HCT116 (cell line): ENCODE measurements around the gene TMPRSS3. TPM values are rescaled to one million over a fixed set of nuclear protein-coding genes. Genes with fewer than 3 reads are reported as not detected.

Source experiments
- ATAC-seq: fragments of 200-7000 bp; cut with Tn5 transposase; 2 replicates; pipeline ENCODE4 v1.9.1; 2020; ENCODE audit warnings: mild to moderate bottlenecking, moderate library complexity
- BruUV-seq: library from RNA; stranded (reverse); fragments of 400-500 nt; replicated peaks from 2 replicates; lab custom pipeline; 2021; lab: Mats Ljungman, UMichigan
- CTCF ChIA-PET: fragments of 300-600 bp; sonication (Branson Sonifier 250); formaldehyde crosslinking; loops from one replicate; lab custom pipeline; 2021; ENCODE audit warnings: antibody characterized with exemption; lab: Charles Lee
- POLR2A ChIA-PET: fragments of 300-600, 350-600 bp; sonication (Branson Sonifier 250); formaldehyde crosslinking; loops from one replicate; lab custom pipeline; 2021; ENCODE audit warnings: antibody characterized with exemption; lab: Charles Lee
- RAD21 ChIA-PET, 2 experiments: fragments of 300-600 bp; sonication (Branson Sonifier 250); formaldehyde crosslinking; loops; one replicate each; lab custom pipeline; 2023; ENCODE audit warnings: low total read pairs in 2 of 2; ENCODE audit not compliant: uncharacterized antibody in 2 of 2, unreplicated experiment in 2 of 2, low non-redundant PET in 1 of 2; lab: Charles Lee
- DNase-seq: peaks from one replicate; pipeline ENCODE4 v3.0.0-alpha.2; 2010; ENCODE audit warnings: low read depth, low spot score
- H2AFZ ChIP-seq: fragments of 200-600 bp; shearing (Covaris generic), sonication (generic); 2 replicates; pipeline ENCODE4 v1.6.1; 2017; ENCODE audit warnings: low read depth, mixed run types, mixed read lengths, antibody characterized with exemption, low read length; ENCODE audit not compliant: poor library complexity, severe bottlenecking
- H3K27ac ChIP-seq: 2 replicates; pipeline ENCODE4 v1.5.1; 2012; ENCODE audit warnings: low read depth, low read length
- H3K27me3 ChIP-seq: fragments of 200-600 bp; sonication (generic); 2 replicates; pipeline ENCODE4 v1.6.1; 2016; ENCODE audit warnings: mixed run types, low read length, mixed read lengths; ENCODE audit not compliant: insufficient read depth
- H3K36me3 ChIP-seq, 2 experiments: fragments of 200-500 bp in 1 of 2; fragments of 200-600 bp in 1 of 2; sonication (Bioruptor generic) in 1 of 2; sonication (generic) in 1 of 2; 2 replicates each; pipeline versions ENCODE4 v1.5.1 to v1.6.1; 2014 to 2016; ENCODE audit warnings: low read length in 2 of 2, inconsistent platforms in 1 of 2, mixed read lengths in 1 of 2, mixed run types in 1 of 2; ENCODE audit not compliant: insufficient read depth in 2 of 2, control insufficient read depth in 1 of 2
- H3K4me1 ChIP-seq, 2 experiments: fragments of 200-600 bp in 1 of 2; sonication (generic) in 1 of 2; 2 replicates each; pipeline versions ENCODE4 v1.5.1 to v1.6.1; 2012 to 2017; ENCODE audit warnings: low read length in 2 of 2, inconsistent platforms in 1 of 2, mild to moderate bottlenecking in 1 of 2, mixed read lengths in 1 of 2, mixed run types in 1 of 2, moderate library complexity in 1 of 2; ENCODE audit not compliant: insufficient read depth in 2 of 2, control insufficient read depth in 1 of 2
- H3K4me2 ChIP-seq: fragments of 200-600 bp; sonication (generic); 2 replicates; pipeline ENCODE4 v1.6.1; 2017; ENCODE audit warnings: mixed run types, low read length, mixed read lengths
- H3K4me3 ChIP-seq, 2 experiments: fragments of 200-600 bp in 1 of 2; sonication (generic) in 1 of 2; replicated peaks in 1 of 2; 2 replicates each; pipeline ENCODE4 v1.5.1; 2011 to 2016; ENCODE audit warnings: low read length in 2 of 2, control low read depth in 1 of 2, low read depth in 1 of 2, mild to moderate bottlenecking in 1 of 2, mixed read lengths in 1 of 2, mixed run types in 1 of 2
- H3K79me2 ChIP-seq: fragments of 200-600 bp; sonication (generic); 2 replicates; pipeline ENCODE4 v1.6.1; 2017; ENCODE audit warnings: mild to moderate bottlenecking, mixed run types, low read length, moderate library complexity, mixed read lengths; ENCODE audit not compliant: insufficient read depth
- H3K9ac ChIP-seq: fragments of 200-600 bp; sonication (generic); 2 replicates; pipeline ENCODE4 v1.6.1; 2016; ENCODE audit warnings: low read length, mixed read lengths
- H3K9me2 ChIP-seq: fragments of 200-600 bp; sonication (generic), shearing (Covaris generic); 2 replicates; pipeline ENCODE4 v1.6.1; 2017; ENCODE audit warnings: mixed run types, mild to moderate bottlenecking, moderate library complexity; ENCODE audit not compliant: insufficient read depth
- H3K9me3 ChIP-seq, 2 experiments: fragments of 200-500 bp in 1 of 2; fragments of 200-600 bp in 1 of 2; sonication (Bioruptor generic) in 1 of 2; sonication (generic) in 1 of 2; 2 replicates each; pipeline ENCODE4 v1.6.1; 2014 to 2017; ENCODE audit warnings: low read length in 2 of 2, mixed read lengths in 2 of 2, inconsistent platforms in 1 of 2, low read depth in 1 of 2, mild to moderate bottlenecking in 1 of 2, mixed run types in 1 of 2, moderate library complexity in 1 of 2; ENCODE audit not compliant: control insufficient read depth in 1 of 2, insufficient read depth in 1 of 2
- H4K20me1 ChIP-seq: fragments of 200-600 bp; sonication (generic), shearing (Covaris generic); 2 replicates; pipeline ENCODE4 v1.6.1; 2017; ENCODE audit warnings: mixed run types, mild to moderate bottlenecking, moderate library complexity; ENCODE audit not compliant: insufficient read depth
- CBX3 ChIP-seq: IDR thresholded peaks from 2 replicates; pipeline ENCODE4 v1.6.1; 2012; ENCODE audit warnings: low read depth
- CEBPB ChIP-seq: IDR thresholded peaks from 2 replicates; pipeline ENCODE4 v1.6.1; 2012; ENCODE audit warnings: low read depth
- CTCF ChIP-seq, 3 experiments: fragments of 200-600 bp in 1 of 3; sonication (generic) in 1 of 3; IDR thresholded peaks in 2 of 3; conservative IDR thresholded peaks in 1 of 3; 2 replicates each; pipeline ENCODE4 v1.5.1; 2012 to 2017; ENCODE audit warnings: low read depth in 2 of 3, low read length in 2 of 3, antibody characterized with exemption in 1 of 3, borderline replicate concordance in 1 of 3, control low read depth in 1 of 3, mild to moderate bottlenecking in 1 of 3, mixed read lengths in 1 of 3, mixed run types in 1 of 3, moderate library complexity in 1 of 3; ENCODE audit not compliant: insufficient read depth in 1 of 3
- EGR1 ChIP-seq: IDR thresholded peaks from 2 replicates; pipeline ENCODE4 v1.6.1; 2012; ENCODE audit warnings: low read depth
- EZH2phosphoT487 ChIP-seq: fragments of 200-600 bp; IDR thresholded peaks from 2 replicates; pipeline ENCODE4 v1.6.1; 2018; ENCODE audit warnings: antibody characterized with exemption, borderline replicate concordance
- FOSL1 ChIP-seq: IDR thresholded peaks from 2 replicates; pipeline ENCODE4 v1.6.1; 2012; ENCODE audit warnings: low read depth
- JUND ChIP-seq: IDR thresholded peaks from 2 replicates; pipeline ENCODE4 v1.6.1; 2012
- MAX ChIP-seq: IDR thresholded peaks from 2 replicates; pipeline ENCODE4 v1.6.1; 2012
- RAD21 ChIP-seq: IDR thresholded peaks from 2 replicates; pipeline ENCODE4 v1.6.1; 2012; ENCODE audit warnings: low read depth, mild to moderate bottlenecking
- REST ChIP-seq: IDR thresholded peaks from 2 replicates; pipeline ENCODE4 v1.6.1; 2012; ENCODE audit warnings: low read depth
- SIN3A ChIP-seq: IDR thresholded peaks from 2 replicates; pipeline ENCODE4 v1.6.1; 2012; ENCODE audit warnings: low read depth
- SP1 ChIP-seq: IDR thresholded peaks from 2 replicates; pipeline ENCODE4 v1.6.1; 2012; ENCODE audit warnings: low read depth
- SRF ChIP-seq: IDR thresholded peaks from 2 replicates; pipeline ENCODE4 v1.6.1; 2012; ENCODE audit warnings: low read depth
- TCF7L2 ChIP-seq: IDR thresholded peaks from 2 replicates; pipeline ENCODE4 v1.7.0; 2011; ENCODE audit warnings: borderline replicate concordance, inconsistent platforms; ENCODE audit not compliant: insufficient read depth, insufficient read length; ENCODE audit errors: extremely low read depth
- YY1 ChIP-seq: IDR thresholded peaks from 2 replicates; pipeline ENCODE4 v1.6.1; 2011; ENCODE audit warnings: low read length, low read depth, moderate library complexity, mild to moderate bottlenecking; ENCODE audit not compliant: insufficient replicate concordance; ENCODE audit errors: extremely low read depth
- ZBTB33 ChIP-seq: IDR thresholded peaks from 2 replicates; pipeline ENCODE4 v1.6.1; 2011; ENCODE audit warnings: mild to moderate bottlenecking, low read length, moderate library complexity; ENCODE audit not compliant: insufficient replicate concordance; ENCODE audit errors: extremely low read depth
- ZFX ChIP-seq: fragments of 450-650 bp; IDR thresholded peaks from 2 replicates; pipeline ENCODE4 v1.6.1; 2017
- ZNF274 ChIP-seq: fragments of 200-500 bp; sonication (Bioruptor generic); IDR thresholded peaks from 2 replicates; pipeline ENCODE4 v1.6.1; 2014; ENCODE audit warnings: mild to moderate bottlenecking, low read depth, low read length, inconsistent platforms
- intact Hi-C: fragments of 100-400 bp; cut with micrococcal nuclease; formaldehyde crosslinking; loops from 2 replicates; pipeline ENCODE4 v1.10.0; 2022
- total RNA-seq: library from RNA; stranded (reverse); gene quantifications from one replicate; pipeline ENCODE4 v1.2.1, GENCODE V29; 2021; ENCODE audit not compliant: unreplicated experiment

TMPRSS3 gene
- total RNA-seq, 1 experiment from 2014 or later = not detected

- Histone ChIP-seq H4K20me1 (no peaks in the 10 kb centered on the region), H3K4me3 (no peak overlapping the region), H2AFZ (no peak overlapping the region), H3K36me3 (no peaks in the 10 kb centered on the region), H3K4me1 (peaks cover 0 to 3% of the 10 kb centered on the region in 2 experiments; a peak in 3 of 4 replicates), H3K4me2 (no peak overlapping the region), H3K27me3 (no peaks in the 10 kb centered on the region), H3K9me3 (no peaks in the 10 kb centered on the region), H3K9ac (no peak overlapping the region), H3K27ac (no peak overlapping the region), H3K9me2 (no peaks in the 10 kb centered on the region), H3K79me2 (no peaks in the 10 kb centered on the region)
- intact Hi-C loops = loop anchor here (5.0 kb wide), 1 partner anchor 832 kb away; no protein-coding TSS in a partner anchor
- ATAC-seq = no peak
- no TSS peak for BruUV-seq
- ChIA-PET CTCF (no interaction called here), POLR2A (no interaction called here), RAD21 (no interaction called here)
- TF ChIP-seq ZNF274 (no peak), TCF7L2 (no peak), CTCF (IDR thresholded peaks at IDR 0.05 in 2 of 3, conservative IDR thresholded peaks at IDR 0.05 in 1 of 3; ENCODE audit: borderline replicate concordance in 1 of 3, insufficient read depth in 1 of 3, low read depth in 2 of 3, low read length in 2 of 3) (no peak), SRF (no peak), CBX3 (no peak), YY1 (no peak), ZBTB33 (no peak), ZFX (no peak), RAD21 (no peak), CEBPB (no peak), FOSL1 (no peak), EZH2phosphoT487 (no peak), SIN3A (no peak), REST (no peak), EGR1 (no peak), SP1 (no peak), MAX (no peak), JUND (no peak)
- no peak for DNase-seq
Observed at GRCh38 chr21:42444745-42445059, 48.9 kb upstream of the TMPRSS3 start.
